Stimulated activated CD4-positive, alpha-beta T cell treated with anti-CD3 and anti-CD28 coated beads, Interleukin-12 subunit alpha, Interleukin-12 subunit beta, amount 100 ng/mL, for 24 hours (primary cell): ENCODE data around the gene CNTLN.

ENCODE experiments used
- DNase-seq, 2 experiments: peaks; one replicate each; pipeline ENCODE4 v3.0.0-alpha.2; 2020; ENCODE audit warnings: low read depth in 2 of 2

Gene CNTLN, protein sequence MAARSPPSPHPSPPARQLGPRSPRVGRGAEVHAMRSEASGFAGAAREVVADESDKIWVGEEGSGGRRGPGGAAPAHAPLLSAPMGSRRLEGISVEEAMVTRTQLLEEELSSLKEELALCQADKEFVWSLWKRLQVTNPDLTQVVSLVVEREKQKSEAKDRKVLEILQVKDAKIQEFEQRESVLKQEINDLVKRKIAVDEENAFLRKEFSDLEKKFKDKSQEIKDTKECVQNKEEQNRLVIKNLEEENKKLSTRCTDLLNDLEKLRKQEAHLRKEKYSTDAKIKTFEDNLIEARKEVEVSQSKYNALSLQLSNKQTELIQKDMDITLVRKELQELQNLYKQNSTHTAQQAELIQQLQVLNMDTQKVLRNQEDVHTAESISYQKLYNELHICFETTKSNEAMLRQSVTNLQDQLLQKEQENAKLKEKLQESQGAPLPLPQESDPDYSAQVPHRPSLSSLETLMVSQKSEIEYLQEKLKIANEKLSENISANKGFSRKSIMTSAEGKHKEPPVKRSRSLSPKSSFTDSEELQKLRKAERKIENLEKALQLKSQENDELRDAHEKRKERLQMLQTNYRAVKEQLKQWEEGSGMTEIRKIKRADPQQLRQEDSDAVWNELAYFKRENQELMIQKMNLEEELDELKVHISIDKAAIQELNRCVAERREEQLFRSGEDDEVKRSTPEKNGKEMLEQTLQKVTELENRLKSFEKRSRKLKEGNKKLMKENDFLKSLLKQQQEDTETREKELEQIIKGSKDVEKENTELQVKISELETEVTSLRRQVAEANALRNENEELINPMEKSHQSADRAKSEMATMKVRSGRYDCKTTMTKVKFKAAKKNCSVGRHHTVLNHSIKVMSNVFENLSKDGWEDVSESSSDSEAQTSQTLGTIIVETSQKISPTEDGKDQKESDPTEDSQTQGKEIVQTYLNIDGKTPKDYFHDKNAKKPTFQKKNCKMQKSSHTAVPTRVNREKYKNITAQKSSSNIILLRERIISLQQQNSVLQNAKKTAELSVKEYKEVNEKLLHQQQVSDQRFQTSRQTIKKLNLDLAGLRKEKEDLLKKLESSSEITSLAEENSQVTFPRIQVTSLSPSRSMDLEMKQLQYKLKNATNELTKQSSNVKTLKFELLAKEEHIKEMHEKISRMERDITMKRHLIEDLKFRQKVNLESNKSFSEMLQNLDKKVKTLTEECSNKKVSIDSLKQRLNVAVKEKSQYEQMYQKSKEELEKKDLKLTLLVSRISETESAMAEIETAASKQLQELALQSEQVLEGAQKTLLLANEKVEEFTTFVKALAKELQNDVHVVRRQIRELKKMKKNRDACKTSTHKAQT (N-terminal part only)

GRCh38 chr9:17134396-17135294, at the start of gene CNTLN:
CNTLN (plus strand) TSS chr9:17135040; CDS start chr9:17135066, 26 bp downstream.
- peak; percentile 48 to 67 for DNase-seq

DNA sequence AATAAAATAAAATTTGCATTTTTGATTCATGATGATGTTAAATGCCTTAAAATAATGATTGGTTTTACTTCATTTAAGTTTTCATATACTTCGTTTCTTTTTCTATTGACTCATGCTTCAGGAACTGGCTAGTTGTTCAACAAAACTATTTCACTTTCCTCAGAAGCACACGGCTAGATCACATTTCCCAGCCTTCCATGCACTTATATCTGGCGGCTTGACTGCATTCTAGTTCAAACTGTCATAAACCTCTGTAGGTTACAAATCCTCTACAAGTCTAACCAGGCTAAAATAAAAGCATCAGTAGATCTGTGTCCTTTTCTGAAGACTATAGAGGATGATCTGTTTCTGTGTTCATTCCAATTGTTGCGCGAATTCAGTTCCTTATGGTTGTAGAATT, 46.3 kb upstream of the CNTLN start:
- DNase-seq: no peak

DNA sequence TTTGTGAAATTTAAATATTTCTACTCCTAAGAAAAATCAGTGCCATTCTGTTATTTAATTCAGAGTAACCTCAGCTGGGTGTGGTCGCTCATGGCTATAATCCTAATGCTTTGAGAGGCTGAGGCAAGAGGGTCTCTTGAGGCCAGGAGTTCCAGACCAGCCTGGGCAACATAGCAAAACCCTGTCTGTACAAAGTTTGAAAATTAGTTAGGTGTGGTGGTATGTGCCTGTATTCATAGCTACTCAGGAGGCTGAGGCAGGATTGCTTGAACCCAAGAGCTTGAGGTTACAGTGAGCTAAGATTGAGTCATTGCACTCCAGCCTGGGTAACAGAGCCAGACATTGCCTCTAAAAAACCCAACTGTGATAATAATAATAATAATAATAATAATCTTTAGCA, 44.8 kb upstream of the CNTLN start:
- DNase-seq: no peak

GRCh38 chr9:17116400-17116837, 18.4 kb upstream of the CNTLN start:
- DNase-seq: no peak

DNA sequence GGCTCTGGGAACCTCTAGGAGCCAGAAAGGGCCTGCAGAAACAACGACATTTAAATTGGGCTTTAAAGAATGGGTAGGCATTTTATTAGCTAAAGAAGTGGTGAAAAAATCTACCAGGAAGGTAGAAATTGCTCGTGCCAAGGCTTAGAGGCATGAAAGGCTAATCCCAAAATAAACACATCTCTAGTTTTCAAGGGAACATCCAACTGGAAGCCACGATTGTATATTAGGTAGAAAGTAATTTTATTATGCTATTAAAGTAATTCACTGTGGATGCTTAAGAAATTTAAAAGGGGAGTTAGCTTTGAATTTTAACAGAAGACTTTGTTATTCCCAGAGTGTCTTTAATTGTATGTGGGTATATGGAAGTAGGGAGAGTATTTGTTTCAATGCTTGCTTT, 17.5 kb upstream of the CNTLN start:
- DNase-seq: no peak

GRCh38 chr9:17120203-17120602, 14.6 kb upstream of the CNTLN start:
- no peak for DNase-seq

DNA sequence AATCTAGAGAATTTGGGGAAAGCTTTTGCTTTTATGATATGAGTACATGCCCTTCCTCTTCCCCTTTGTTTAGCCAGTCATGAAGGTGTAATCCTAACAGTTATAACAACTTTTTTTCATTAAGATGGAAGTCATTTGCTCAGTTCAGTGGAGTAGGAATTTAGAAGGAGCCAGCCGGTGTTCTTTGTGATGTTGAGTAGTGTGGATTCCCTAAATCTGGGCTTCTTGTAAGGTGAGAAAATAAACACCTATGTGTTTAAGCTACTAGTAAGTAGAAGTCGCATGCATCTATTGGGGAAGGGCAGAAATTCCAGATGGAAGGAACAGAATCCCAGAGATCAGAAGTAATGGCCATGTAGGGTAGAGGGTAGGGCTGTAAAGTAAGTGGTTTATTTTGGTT, 13.6 kb upstream of the CNTLN start:
- DNase-seq: no peak

DNA sequence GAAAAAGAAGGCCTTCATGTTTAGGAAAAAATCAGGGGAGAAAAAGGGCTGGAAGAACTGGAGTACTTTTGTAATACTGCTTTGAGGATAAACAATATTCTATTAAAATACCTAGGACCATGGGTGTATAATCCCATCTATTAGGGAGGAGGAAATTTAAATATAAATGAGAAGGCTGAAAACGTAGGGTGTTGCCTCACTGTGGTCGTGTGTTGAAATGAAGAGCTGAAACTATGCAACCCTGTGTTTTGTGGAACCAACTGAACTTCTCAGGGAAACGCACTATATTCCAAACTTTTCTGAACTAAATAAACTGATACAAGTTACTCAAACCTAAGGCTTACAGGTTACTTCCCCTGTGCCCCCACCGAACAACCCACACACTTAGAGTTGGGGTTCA, 4.5 kb upstream of the CNTLN start:
- DNase-seq: no peak

DNA sequence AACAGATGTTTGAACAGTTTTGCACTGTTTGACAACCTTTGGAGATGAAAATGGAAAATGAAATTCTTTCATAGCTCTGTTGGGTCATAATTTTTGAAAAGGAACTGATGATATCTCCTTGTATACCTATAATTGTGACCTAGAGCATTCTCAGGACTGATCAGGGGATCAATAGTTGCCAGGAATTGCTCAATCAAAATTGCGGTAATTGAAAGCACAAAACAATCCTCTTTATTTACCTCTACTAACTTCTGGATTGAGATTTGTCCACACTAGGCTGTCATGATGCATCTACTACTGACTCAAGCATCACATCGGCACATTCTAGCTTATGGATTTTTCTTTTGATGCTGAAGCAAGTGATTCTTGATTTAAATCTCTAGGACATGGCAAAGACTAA, 4.1 kb upstream of the CNTLN start:
- DNase-seq: no peak

GRCh38 chr9:17131494-17131893, 3.3 kb upstream of the CNTLN start:
- no peak for DNase-seq

DNA sequence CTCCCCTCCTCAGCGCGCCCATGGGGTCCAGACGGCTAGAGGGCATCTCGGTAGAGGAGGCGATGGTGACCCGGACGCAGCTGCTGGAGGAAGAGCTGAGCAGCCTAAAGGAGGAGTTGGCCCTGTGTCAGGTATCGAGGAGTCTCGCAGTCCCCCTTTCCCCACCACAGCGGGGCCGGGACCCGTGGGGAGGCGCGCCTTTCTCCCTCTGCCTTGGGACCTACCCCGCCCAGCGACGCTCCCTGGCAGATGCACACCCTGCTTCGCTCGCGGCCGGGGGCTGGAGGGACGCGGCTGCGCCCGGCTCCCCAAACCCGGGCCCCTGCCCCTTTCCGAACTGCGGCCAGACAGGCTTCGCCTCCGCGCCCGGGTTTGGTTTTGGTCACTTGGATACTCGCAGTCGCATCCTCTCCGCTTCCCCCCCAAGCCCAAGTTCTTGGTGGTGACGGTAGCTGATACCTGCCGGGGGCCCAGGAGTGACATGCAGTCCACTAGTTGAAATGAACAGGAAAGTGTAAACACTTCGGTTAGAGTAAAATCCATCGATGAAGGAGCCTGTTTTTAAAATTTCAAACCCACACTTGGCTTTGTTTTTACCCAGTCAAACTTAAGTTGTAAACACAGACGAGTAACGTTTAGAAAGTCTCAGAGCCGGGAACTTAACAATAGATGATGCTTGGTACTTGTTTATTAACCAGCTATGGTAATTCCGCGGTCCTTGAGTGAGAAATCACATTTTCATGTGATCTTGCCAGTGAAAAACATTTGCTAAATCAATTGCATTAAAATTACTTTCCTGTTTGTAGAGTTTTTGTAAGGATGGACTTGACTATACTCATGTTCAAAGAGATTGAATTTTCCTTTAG, 688 bp downstream of the CNTLN start:
- peak in 1 of 2 experiments; percentile 6 for DNase-seq

DNA sequence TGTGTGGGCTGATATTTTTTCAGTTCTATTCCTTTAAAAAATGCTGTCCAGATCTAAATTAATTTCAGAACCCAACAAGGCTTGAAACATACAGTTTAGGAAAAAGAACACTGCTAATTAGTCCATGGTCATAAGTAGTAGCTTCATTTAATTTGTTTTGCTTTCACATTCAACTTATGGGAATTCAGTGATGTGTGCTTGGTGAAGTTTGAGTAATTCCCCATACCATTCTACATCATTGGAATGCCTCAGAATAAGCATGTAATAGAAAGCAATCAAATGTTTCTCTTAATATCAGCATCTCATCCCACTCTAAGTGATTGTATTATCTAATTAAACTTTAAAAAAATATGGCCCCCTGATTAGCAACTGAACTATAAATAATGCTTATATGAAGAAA, 2.7 kb downstream of the CNTLN start:
- no peak for DNase-seq

DNA sequence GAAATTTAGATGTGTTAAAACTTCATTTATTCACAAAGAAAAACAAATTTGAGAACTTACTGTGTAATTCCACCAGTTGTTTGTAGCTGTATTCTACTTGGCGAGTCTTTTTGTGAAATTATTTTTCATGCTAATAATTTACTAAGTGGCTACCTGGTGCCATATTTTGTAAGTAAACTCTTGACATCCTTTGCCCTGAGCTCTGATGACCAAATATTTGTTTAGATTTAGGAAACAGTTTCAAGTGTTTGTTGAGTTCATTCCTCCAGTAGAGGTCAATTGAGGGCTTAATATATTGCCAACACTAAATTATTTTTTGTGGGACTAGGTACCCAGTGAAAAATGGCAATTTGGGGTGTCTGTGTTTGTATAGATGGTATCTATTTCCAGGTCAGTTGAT, 3.7 kb downstream of the CNTLN start:
- no peak for DNase-seq

- DNase-seq: no peak
Measured at GRCh38 chr9:17140418-17140817, 5.6 kb downstream of the CNTLN start.

- DNase-seq: no peak
Measured at GRCh38 chr9:17148324-17148723, 13.5 kb downstream of the CNTLN start.

DNA sequence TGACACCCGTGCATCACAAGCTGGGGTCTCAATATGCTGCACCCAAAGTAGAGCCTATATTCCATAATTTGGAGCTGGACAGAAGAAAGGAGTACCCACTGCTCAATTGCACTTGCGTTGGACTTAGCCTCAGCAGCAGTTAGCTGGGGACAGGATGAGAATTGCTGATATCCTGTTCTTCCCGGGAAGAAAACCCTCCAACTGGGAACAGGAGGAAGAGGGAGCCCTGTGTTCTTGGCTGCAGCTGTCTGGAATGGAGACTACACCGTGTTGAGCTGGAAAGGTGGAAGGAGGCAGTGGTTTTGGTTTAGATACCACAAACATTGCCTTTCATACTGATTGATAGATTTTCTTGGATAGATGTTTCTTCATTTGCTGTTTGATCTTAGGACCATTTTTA, 24.6 kb downstream of the CNTLN start:
- DNase-seq: no peak

DNA sequence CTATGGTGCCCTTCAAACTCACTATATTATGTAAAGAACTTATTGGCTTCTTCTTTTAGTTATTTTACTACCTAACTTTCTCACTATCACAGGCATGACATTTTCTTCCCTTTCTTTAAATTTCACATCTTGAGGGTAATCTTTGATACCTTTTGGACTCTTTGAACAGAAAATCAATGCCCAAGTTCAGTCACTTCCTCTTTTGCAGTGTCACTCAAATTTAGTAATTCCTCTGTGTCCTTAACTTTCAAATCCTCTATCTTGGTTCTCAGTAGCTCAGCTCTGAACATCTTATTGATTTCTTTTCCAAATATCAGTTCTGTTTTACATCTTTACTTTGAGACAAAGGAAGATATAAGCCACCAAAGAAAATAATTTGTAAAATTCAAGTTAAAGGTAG, 25.5 kb downstream of the CNTLN start:
- no peak for DNase-seq

DNA sequence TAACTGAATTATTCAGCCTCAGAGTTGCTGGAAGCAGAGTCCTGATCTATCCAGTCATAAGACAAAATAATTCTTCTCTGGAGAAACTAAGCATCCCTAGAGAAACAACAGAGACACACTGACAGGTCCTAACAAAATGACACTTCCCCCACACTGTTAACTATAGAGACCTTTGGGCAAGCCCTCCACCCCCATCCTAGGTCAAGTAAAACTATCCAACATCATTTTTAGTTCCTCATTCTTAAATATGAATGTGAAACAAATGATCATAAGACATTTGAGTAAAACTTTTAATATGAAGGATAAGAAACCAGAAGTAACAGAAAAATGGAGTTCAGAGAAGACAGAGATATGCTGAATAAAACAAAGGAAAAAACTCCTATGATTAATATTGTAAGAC, 30.9 kb downstream of the CNTLN start:
- DNase-seq: no peak

GRCh38 chr9:17166346-17166745, 31.5 kb downstream of the CNTLN start:
- DNase-seq: no peak
